Endothelial cell of umbilical vein (primary cell): ENCODE measurements around the gene APCDD1L.

ENCODE experiments used
- CTCF ChIP-seq, 2 donors: IDR thresholded peaks; 1 replicate in 1 of 2; 2 replicates in 1 of 2; pipeline ENCODE4 v1.5.1; 2011; ENCODE audit warnings: low read length in 2 of 2, mild to moderate bottlenecking in 2 of 2, moderate library complexity in 2 of 2, control low read depth in 1 of 2, inconsistent platforms in 1 of 2, low read depth in 1 of 2; ENCODE audit not compliant: insufficient read depth in 1 of 2; ENCODE audit errors: extremely low read depth in 1 of 2
- EZH2 ChIP-seq: IDR thresholded peaks from 2 replicates; pipeline ENCODE4 v1.6.1; 2012; ENCODE audit warnings: borderline replicate concordance, low read depth, mild to moderate bottlenecking, moderate library complexity, low read length, inconsistent platforms; ENCODE audit not compliant: severe bottlenecking
- GATA2 ChIP-seq: IDR thresholded peaks from 2 replicates; pipeline ENCODE4 v1.7.0; 2011; ENCODE audit warnings: low read depth, mild to moderate bottlenecking, moderate library complexity, mixed read lengths, low read length; ENCODE audit not compliant: insufficient read length, insufficient read depth
- MAX ChIP-seq: IDR thresholded peaks from 2 replicates; pipeline ENCODE4 v1.6.1; 2011; ENCODE audit not compliant: insufficient read depth, insufficient read length
- POLR2A ChIP-seq: IDR thresholded peaks from 2 replicates; pipeline ENCODE4 v1.6.1; 2012; ENCODE audit warnings: low read depth, mild to moderate bottlenecking, control low read depth, low read length
- POLR2AphosphoS5 ChIP-seq: IDR thresholded peaks from 2 replicates; pipeline ENCODE4 v1.6.1; 2012; ENCODE audit warnings: low read depth, mild to moderate bottlenecking, control low read depth, low read length, moderate library complexity; ENCODE audit not compliant: insufficient read depth

GRCh38 chr20:58543274-58543673 lies 28.1 kb upstream of the APCDD1L start:
- TF ChIP-seq CTCF (IDR thresholded peaks at IDR 0.05; ENCODE audit: extremely low read depth in 1 of 2, insufficient read depth in 1 of 2, low read depth in 1 of 2, low read length in 2 of 2), result no peak
- TF ChIP-seq POLR2A, result no peak
- TF ChIP-seq GATA2, result no peak
- no peak for TF ChIP-seq POLR2AphosphoS5
- TF ChIP-seq EZH2, result no peak
- no peak for TF ChIP-seq MAX
